Panc1 (cell line): ENCODE measurements around the gene DGKG. TPM values are rescaled to one million over a fixed set of nuclear protein-coding genes. Genes with fewer than 3 reads are reported as not detected.

Experiments
- ATAC-seq: fragments of 200-7000 bp; cut with Tn5 transposase; 2 replicates; pipeline ENCODE4 v1.9.1; 2020; ENCODE audit warnings: mild to moderate bottlenecking, moderate library complexity
- BruUV-seq: library from RNA; stranded (reverse); fragments of 400-500 nt; replicated peaks from 2 replicates; lab custom pipeline; 2021; lab: Mats Ljungman, UMichigan
- CTCF ChIA-PET: fragments of 300-600 bp; sonication (Branson Sonifier 250); formaldehyde crosslinking; loops from one replicate; lab custom pipeline; 2022; ENCODE audit warnings: antibody characterized with exemption; lab: Charles Lee
- POLR2A ChIA-PET: fragments of 300-600 bp; sonication (Branson Sonifier 250); formaldehyde crosslinking; loops from one replicate; lab custom pipeline; 2022; ENCODE audit warnings: antibody characterized with exemption; lab: Charles Lee
- DNase-seq: peaks from one replicate; pipeline ENCODE4 v3.0.0-alpha.2; 2010; ENCODE audit warnings: low read depth, low spot score
- H3K27ac ChIP-seq: 2 replicates; pipeline ENCODE4 v1.5.1; 2011; ENCODE audit warnings: mild to moderate bottlenecking, low read length, inconsistent platforms
- H3K27me3 ChIP-seq: fragments of 200-500 bp; sonication (Bioruptor generic); 2 replicates; pipeline ENCODE4 v1.6.0; 2014; ENCODE audit warnings: low read length, inconsistent platforms; ENCODE audit not compliant: control insufficient read depth, insufficient read depth
- H3K36me3 ChIP-seq: fragments of 200-500 bp; sonication (Bioruptor generic); 2 replicates; pipeline ENCODE4 v1.5.1; 2014; ENCODE audit warnings: inconsistent platforms, mild to moderate bottlenecking, low read length, moderate library complexity; ENCODE audit not compliant: control insufficient read depth, insufficient read depth
- H3K4me1 ChIP-seq: 2 replicates; pipeline ENCODE4 v1.5.1; 2011; ENCODE audit warnings: inconsistent platforms, mild to moderate bottlenecking, low read length, moderate library complexity; ENCODE audit not compliant: control insufficient read depth, insufficient read depth
- H3K4me3 ChIP-seq, 2 experiments: 2 replicates each; pipeline ENCODE4 v1.5.1; 2011 to 2012; ENCODE audit warnings: low read depth in 2 of 2, low read length in 2 of 2, mild to moderate bottlenecking in 2 of 2, inconsistent platforms in 1 of 2, moderate library complexity in 1 of 2
- H3K9me3 ChIP-seq: fragments of 200-500 bp; sonication (Bioruptor generic); 2 replicates; pipeline ENCODE4 v1.5.1; 2014; ENCODE audit warnings: low read depth, mild to moderate bottlenecking, inconsistent platforms, low read length, moderate library complexity; ENCODE audit not compliant: control insufficient read depth, insufficient read depth
- CTCF ChIP-seq: fragments of 450-650 bp; IDR thresholded peaks from 2 replicates; pipeline ENCODE4 v1.5.1; 2017; ENCODE audit warnings: mild to moderate bottlenecking
- POLR2AphosphoS5 ChIP-seq: IDR thresholded peaks from 2 replicates; pipeline ENCODE4 v1.6.1; 2012; ENCODE audit warnings: mild to moderate bottlenecking, low read depth, low read length, moderate library complexity
- SIN3A ChIP-seq: IDR thresholded peaks from 2 replicates; pipeline ENCODE4 v1.6.1; 2012; ENCODE audit warnings: low read depth, mild to moderate bottlenecking, low read length, moderate library complexity, borderline replicate concordance; ENCODE audit not compliant: insufficient read depth
- TCF7L2 ChIP-seq: IDR thresholded peaks from 2 replicates; pipeline ENCODE4 v1.6.1; 2011; ENCODE audit warnings: mild to moderate bottlenecking, low read depth, low read length, inconsistent platforms
- in situ Hi-C: cut with HindIII; loops from 2 replicates; pipeline ENCODE4 v1.10.0; 2016; ENCODE audit warnings: low sequenced_read_pairs, low pct_unique_long_range_greater_than_20kb
- intact Hi-C: fragments of 100-400 bp; cut with micrococcal nuclease; formaldehyde crosslinking; loops from one replicate; pipeline ENCODE4 v1.10.0; 2022; ENCODE audit not compliant: unreplicated experiment
- total RNA-seq: library from RNA; stranded (reverse); gene quantifications from one replicate; pipeline ENCODE4 v1.2.1, GENCODE V29; 2021; ENCODE audit not compliant: unreplicated experiment
- TF ChIP-seq, protein P1 (sequence below), 2 experiments: IDR thresholded peaks; 2 replicates each; pipeline ENCODE4 v1.6.1; 2011 to 2012; ENCODE audit warnings: low read depth in 2 of 2, control low read depth in 1 of 2, low read length in 1 of 2, mild to moderate bottlenecking in 1 of 2, moderate library complexity in 1 of 2; ENCODE audit not compliant: insufficient read depth in 1 of 2

DGKG gene
- total RNA-seq, 1 experiment from 2014 or later, result 0.46 TPM

DNA sequence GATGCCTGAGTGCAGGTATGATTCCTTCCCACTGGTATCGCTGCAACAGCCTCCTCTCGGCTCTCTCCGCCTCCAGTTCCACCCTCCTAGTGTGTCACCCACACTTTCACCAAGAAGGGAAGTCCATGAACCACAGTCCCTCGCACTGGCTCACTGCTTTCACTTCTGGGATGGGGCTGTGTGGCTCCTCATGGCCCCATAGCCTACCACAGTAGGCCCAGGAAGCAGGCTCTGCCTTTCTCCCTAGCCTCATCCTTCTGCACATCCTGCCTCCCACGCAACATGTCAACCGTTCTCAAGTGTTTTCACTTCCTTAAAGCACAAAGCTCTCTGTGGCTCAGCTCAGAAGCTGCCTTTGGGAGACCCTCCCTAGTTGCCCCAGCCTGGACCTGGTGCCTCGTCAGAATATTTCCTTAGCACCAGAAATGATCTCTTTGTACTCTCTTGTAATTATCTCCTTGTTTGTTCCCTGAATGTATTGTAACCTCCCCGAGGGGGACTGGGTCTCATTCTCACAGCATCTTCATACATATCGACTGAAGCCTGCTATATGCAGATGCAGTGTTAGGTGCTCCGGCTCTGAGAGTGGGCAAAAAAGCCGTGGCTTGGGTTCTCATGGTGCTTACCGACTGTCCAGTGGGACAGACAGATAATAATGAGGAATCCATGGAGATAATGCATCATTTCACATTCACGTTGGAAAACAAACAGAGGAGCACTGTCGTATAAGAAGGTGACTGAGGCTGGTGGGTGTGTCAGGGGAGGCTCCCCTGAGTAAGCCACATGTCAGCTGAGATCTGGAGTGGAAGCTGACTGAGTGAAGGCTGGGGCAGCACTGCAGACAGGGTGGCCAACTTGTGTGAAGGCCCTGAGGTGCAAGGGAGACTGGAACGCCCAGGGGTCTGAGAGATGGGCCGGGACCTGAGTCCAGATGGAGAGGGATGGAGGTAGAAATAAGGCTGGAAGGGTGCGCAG, 107.1 kb downstream of the DGKG start:
- no peak for TF ChIP-seq TCF7L2
- TF ChIP-seq CTCF, result no peak
- TF ChIP-seq POLR2AphosphoS5, result no peak
- TF ChIP-seq SIN3A, result no peak
- TF ChIP-seq, protein P1, sequence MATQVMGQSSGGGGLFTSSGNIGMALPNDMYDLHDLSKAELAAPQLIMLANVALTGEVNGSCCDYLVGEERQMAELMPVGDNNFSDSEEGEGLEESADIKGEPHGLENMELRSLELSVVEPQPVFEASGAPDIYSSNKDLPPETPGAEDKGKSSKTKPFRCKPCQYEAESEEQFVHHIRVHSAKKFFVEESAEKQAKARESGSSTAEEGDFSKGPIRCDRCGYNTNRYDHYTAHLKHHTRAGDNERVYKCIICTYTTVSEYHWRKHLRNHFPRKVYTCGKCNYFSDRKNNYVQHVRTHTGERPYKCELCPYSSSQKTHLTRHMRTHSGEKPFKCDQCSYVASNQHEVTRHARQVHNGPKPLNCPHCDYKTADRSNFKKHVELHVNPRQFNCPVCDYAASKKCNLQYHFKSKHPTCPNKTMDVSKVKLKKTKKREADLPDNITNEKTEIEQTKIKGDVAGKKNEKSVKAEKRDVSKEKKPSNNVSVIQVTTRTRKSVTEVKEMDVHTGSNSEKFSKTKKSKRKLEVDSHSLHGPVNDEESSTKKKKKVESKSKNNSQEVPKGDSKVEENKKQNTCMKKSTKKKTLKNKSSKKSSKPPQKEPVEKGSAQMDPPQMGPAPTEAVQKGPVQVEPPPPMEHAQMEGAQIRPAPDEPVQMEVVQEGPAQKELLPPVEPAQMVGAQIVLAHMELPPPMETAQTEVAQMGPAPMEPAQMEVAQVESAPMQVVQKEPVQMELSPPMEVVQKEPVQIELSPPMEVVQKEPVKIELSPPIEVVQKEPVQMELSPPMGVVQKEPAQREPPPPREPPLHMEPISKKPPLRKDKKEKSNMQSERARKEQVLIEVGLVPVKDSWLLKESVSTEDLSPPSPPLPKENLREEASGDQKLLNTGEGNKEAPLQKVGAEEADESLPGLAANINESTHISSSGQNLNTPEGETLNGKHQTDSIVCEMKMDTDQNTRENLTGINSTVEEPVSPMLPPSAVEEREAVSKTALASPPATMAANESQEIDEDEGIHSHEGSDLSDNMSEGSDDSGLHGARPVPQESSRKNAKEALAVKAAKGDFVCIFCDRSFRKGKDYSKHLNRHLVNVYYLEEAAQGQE (IDR thresholded peaks at IDR 0.05; ENCODE audit: insufficient read depth in 1 of 2, low read depth in 2 of 2, low read length in 1 of 2), result no peak
- in situ Hi-C loops, result no loop called here
- DNase-seq, result no peak
- Histone ChIP-seq H3K27ac (no peak overlapping the region), H3K36me3 (no peaks in the 10 kb centered on the region), H3K27me3 (peaks cover 6% of the 10 kb centered on the region), H3K4me3 (no peak overlapping the region), H3K4me1 (no peaks in the 10 kb centered on the region), H3K9me3 (no peaks in the 10 kb centered on the region)
- no peak for ATAC-seq
- ChIA-PET POLR2A (interaction anchor here (0.6 kb wide), 1 partner anchor 411 kb away, joined by 3 read pairs; the partner anchor contains the start of gene HRG), CTCF (interaction anchor here (0.6 kb wide), 1 partner anchor 18 kb away, joined by 3 read pairs; no protein-coding TSS in a partner anchor)
- intact Hi-C loops, result loop anchor here (5.0 kb wide), 1 partner anchor 273 kb away; no protein-coding TSS in a partner anchor
- no TSS peak for BruUV-seq

- DNase-seq, result no peak
- no peaks in the 10 kb centered on the region for H3K4me1 ChIP-seq
- CTCF ChIA-PET, result no interaction called here
- H3K36me3 ChIP-seq, result no peaks in the 10 kb centered on the region
- intact Hi-C loops (no loop called here), in situ Hi-C loops (no loop called here)
- POLR2A ChIA-PET, result no interaction called here
- TF ChIP-seq, protein P1 (IDR thresholded peaks at IDR 0.05; ENCODE audit: insufficient read depth in 1 of 2, low read depth in 2 of 2, low read length in 1 of 2), result no peak
- TF ChIP-seq TCF7L2 (no peak), SIN3A (no peak), POLR2AphosphoS5 (no peak), CTCF (no peak)
- no peak overlapping the region for H3K4me3 ChIP-seq
- ATAC-seq, result no peak
- no TSS peak for BruUV-seq
- no peak overlapping the region for H3K27ac ChIP-seq
- peaks cover 13% of the 10 kb centered on the region for H3K27me3 ChIP-seq
- H3K9me3 ChIP-seq, result no peaks in the 10 kb centered on the region
These were observed 110.0 kb downstream of the DGKG start for GRCh38 chr3:186251948-186252619.
